HG03064 (cell line): ENCODE data around the gene ARHGEF7.

Source experiments
- ATAC-seq: cut with Tn5 transposase; IDR thresholded peaks from one replicate; pipeline ENCODE4 v1.9.1; 2021; ENCODE audit warnings: low read depth; ENCODE audit not compliant: unreplicated experiment

Gene ARHGEF7

DNA sequence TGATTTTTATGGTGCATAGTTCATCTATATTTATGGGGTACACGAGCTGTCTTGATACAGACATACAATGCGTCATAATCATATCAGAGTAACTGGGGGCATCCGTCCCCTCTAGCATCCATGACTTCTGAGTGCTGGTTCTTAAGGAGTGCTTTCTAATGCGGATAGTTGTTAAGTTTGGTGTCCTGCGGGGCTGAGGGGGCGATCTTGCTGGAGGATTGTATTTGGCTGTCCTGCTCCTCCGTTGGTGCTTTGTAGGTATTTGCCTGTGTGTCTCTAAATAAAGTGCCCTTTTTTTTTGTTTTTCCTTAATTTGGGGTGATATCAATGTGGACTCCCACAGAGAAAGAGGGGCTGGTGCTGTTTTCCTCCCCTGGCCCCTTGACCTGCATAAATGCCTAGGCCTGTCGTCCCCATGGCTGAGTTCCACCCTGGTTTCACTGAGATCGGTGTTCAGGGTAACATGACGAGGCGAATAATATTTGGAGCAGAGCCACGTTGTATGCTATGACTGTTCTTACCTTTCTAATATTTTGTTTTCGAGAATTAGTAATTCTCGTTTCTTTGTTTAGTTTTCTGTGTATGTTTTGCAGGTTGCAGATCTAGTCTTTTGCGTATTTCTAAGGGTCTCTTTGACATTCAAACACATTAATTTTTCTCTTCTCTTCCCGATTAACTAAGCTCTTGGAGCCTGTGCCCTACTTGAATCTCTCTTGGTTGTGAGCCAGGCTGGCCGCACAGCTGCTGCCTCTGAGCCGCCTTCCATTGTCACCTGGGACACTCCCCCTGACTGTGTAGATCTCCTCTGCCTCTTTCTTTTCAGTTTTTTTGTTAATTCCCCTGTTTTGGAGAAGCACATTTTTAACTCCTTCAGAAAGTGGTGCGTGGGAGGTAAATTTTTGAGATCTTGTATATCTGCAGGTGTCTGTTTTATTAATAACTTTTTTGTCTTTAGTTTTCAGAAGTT, 100.3 kb downstream of the ARHGEF7 start:
- ATAC-seq, result no peak

DNA sequence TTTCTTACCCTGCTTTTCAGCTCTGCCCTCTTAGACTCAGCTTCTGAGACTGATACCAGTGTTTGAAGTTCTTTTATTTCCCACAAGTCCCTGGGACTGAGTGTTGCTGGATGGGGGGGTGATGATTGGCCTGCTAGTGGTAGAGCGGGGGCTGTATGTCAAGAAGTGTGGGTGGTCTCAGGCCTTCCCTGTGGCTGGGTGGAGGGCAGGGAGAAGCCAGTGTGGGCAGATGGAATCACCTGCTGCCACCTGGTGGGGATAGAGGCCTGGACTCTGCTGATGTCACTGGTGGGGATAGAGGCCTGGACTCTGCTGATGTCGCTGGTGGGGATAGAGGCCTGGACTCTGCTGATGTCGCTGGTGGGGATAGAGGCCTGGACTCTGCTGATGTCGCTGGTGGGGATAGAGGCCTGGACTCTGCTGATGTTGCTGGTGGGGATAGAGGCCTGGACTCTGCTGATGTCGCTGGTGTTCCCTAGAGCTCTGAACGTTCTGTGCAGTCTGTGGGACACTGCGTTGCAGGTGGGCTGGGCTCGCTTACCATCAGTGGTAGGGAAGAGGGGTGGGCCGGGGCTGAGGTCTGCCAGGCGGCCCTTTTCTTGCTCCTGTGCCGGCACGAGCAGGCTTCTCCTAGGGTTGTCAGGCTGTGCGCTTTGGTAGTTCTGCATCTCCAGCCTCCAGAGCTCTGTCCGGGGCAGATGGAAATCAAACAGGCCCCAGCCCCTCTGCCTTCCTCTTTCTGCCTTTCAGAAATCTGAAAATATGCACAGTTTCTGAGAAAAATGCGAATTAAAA, 101.3 kb downstream of the ARHGEF7 start:
- ATAC-seq, result no peak

DNA sequence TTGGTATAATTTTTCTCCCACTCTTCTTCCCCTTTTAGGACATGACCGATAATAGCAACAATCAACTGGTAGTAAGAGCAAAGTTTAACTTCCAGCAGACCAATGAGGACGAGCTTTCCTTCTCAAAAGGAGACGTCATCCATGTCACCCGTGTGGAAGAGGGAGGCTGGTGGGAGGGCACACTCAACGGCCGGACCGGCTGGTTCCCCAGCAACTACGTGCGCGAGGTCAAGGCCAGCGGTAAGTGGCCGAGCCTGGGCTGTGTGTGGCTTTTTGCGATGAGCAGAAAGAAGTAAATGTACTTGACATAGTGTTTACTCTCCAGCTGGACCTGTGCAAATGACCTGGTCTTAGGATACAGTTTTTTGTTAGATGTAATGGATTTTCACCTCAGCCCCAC, 102.5 kb downstream of the ARHGEF7 start:
- no peak for ATAC-seq

DNA sequence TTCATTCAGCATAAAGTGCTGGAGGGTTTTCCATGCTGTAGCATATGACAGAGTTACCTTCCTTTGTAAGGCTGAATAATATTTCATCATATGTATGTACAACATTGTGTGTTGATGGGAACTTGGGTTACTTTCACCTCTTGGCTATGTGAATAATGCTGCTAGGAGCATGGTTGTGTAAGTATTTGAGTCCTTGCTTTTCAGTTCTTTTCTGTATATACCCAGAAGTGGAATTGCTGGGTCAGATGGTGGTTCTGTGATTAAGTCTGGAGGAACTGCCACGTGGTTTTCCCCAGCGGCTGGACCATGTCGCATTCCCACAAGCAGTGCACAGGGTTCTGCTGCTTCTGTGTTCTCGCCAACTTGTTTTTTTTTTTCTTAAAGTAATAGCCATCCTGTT, 104.2 kb downstream of the ARHGEF7 start:
- ATAC-seq, result no peak

DNA sequence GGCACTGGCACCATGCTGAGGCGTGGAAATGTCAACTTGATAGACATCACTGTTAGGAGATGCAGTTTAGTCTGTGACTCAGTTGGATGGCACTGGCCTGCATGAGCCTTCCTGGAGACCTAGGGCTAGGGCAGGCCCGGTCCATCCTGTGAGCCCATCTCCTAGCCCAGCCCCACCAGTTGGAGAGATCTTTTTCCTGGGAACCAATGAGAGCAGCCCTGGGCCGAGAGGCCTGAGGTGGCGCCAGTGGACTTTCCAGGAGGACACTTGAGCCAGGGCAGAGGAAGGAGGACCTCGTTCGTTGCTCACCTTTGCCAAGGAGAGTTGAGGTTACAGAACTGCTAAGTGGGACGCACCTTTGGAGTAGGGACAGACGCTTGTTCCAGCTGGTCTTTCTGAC, 104.8 kb downstream of the ARHGEF7 start:
- ATAC-seq, result no peak

DNA sequence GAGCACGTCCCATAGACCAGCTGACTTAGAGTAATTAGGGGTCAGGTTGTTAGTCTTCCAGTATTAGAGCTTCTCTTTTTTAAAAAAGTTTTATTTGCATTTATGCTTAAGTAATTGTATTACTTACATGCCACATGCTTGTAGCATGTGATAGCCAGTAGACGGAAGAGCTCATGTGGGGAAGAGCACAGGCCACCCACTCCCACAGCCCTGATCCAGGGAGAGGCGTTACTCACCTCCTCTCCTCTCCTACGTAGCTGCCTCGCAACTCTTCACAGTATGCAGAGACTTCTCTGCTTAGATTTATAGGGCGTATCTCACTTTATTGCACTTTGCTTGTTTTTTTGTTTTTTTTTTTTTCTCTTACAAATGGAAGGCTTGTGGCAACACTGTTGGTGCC, 110.1 kb downstream of the ARHGEF7 start:
- ATAC-seq, result no peak

DNA sequence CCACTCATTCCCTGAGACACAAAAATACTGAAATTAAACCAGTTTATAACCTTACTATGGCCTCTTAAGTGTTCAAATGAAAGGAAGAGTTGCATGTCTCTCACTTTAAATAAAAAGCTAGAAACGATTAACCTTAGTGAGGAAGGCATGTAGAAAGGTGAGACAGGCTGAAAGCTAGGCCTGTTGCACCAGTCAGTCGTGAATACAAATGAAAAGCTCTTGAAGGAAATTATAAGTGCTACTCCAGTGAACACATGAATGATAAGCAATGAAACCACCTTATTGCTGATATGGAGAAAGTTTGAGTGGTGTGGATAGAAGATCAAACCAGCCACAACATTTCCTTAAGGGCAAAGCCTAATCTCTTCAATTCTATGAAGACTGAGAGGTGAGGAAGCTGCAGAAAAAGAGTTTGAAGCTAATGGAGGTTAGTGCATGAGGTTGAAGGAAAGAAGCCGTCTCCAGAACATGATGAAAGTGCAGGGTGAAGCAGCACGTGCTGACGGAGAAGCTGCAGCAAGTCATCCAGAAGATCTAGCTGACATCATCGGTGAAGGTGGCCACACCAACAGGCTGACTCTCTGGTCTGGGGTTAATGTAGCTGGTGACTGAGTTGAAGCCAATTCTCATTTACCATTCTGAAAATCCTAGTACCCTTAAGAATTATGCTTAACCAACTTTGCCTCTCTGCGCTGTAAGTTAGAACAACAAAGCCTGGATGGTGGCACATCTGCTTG, 110.9 kb downstream of the ARHGEF7 start:
- ATAC-seq, result no peak

DNA sequence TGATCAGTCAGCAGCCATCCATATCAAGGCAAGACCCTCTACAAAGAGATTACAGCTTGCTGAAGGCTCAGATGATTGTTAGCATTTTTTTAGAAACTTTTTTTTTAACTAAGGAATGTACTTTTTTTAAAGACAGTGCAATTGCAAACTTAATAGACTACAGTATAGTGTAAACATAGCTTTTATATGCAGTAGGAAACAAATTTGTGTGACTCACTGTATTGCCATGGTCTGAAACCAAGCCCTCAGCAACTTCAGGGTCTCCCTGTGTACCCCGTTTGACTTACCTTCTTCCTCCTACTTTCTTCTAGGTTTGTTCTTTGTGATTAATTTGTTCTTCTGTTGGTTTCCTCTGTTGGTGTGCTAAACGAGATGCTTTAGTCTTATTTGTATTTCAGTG, 112.3 kb downstream of the ARHGEF7 start:
- no peak for ATAC-seq

DNA sequence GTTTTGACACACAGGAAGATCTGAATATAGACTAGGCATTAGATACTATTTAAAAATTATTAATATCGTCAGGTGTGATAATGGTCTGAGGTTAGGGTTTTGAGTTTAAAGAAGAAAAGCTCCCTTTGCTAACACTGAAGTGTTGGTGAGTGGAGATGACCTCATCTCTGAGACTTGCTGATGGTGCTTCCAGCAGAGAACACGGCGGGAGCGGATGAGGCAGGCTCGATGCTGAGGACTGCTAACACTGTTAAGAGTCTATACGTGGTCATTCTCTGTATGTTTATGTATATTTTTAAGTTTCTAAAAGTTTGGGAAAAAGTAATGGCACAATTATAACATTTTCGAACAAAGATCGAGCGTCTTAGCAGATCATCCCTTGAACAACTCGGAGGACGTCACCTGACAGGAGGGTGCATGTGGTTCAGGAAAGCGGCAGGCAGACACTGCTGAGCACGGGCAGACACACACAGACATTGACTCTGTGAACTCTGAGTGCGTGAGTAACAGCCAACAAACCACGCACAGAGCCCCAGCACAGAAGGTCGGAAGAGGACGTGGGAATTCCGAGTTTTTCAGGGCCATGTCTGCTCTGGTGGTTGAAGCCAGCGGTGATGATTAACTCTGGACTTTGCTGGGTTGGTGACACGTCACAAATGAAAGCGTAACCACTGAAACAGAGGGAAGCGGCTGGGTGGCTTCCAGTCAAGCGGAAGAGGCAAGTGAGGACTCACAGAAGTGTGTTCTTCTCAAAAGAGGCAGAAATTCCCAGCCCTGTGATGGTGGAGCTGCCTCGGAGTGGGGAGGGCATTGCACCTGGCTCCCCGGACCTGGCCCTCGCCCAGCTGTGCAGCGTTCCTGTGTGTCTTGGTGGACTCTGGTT, 113.4 kb downstream of the ARHGEF7 start:
- ATAC-seq, result no peak

DNA sequence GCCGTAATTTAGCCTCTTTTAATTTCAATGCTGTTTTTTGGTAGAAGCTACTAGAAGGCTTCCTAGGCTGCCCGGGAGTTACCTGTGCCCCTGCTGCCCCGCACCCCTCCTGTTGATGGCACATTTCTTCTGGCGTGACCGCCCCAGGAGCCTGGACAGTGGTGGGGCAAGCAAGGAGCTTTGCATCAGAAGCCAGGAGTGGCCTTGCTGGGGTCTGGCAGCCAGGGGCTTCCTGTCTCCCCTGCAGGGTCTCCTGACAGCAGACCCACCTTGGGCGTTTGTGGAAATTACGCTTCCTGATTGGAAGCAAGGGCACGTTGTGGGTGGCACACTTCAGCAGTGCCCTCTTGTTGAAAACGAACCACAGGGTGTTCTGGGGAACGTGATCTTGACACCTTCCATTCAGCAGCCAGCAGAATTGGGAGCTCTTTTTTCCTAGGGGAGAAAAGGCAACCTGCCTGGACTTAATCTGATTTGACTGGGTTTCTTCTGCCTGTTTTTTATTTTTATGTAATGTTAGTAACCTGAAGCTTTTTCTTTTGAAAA, 115.3 kb downstream of the ARHGEF7 start:
- no peak for ATAC-seq

DNA sequence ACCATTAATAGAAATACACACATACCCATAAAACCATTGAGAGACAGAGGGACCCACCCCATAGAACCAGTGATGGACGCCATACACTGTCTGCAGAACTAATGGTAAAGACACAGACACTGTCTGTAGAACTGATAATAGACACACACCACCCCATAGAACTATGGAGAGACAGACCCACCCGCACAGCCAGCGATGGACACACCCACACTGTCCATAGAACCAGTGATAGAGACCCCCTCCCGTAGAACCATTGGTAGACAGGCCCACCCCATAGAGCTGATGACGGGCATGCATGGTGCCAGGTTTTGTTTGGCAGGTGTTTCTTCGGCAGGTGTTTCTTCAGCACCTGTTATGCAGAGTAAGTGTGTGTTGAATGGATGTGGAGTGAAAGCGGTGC, 117.1 kb downstream of the ARHGEF7 start:
- ATAC-seq, result no peak

DNA sequence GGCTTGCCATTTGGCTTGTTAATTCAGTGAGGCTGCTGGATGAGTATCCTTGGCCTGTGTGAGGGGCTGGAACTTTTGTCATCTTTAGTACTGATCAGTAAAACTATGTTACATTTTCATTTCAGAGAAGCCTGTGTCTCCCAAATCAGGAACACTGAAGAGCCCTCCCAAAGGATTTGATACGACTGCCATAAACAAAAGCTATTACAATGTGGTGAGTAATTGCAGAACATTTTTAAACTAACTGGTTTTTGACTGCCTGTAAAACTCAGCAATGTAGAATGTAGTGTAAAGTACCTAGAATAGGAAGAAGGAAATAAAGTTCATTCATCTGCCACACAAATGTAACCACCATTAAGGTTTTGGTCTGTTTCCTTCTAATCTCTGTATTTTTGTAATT, 118.0 kb downstream of the ARHGEF7 start:
- no peak for ATAC-seq

DNA sequence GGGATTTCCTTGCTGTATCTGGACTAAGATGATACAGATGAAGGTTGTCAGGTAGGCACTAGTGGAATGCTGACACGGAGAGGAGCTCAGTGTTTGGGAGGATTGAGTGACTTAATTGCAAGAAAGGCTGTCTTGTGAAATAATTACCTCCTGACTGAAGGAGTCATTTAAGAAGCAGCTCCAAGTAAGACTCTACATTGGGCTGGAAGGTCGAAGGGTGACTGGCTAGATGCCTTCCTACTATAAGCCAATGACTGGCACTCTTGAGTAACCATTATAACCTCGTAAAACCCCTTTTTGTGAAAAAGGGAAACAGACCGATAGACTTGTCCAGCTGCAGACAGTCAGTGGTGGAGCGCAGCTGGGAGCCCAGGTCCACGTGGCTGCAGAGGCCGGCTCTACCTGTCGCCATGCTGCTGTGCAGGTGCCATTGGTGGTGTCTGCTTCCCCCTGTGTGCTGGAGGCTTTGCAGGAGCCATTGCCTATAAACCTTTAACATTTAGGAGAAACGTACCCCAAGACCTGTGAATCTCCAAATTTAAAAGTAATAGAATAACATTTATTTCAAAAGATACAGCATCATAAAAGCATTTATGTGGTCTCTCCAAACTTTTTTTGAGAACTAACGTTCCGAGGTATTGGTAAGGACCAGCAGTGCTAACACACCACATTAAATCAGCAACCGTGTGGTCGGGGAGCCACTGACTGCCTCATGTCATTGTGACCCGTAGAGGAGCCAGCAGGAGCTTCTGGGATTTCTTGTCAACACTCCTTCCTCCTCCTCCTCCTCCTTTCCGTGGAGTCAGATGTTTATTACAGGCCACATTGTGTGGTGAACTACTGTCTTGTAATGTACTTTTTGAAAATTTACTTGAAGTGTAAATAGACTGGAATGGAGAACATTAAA, 124.9 kb downstream of the ARHGEF7 start:
- no peak for ATAC-seq

DNA sequence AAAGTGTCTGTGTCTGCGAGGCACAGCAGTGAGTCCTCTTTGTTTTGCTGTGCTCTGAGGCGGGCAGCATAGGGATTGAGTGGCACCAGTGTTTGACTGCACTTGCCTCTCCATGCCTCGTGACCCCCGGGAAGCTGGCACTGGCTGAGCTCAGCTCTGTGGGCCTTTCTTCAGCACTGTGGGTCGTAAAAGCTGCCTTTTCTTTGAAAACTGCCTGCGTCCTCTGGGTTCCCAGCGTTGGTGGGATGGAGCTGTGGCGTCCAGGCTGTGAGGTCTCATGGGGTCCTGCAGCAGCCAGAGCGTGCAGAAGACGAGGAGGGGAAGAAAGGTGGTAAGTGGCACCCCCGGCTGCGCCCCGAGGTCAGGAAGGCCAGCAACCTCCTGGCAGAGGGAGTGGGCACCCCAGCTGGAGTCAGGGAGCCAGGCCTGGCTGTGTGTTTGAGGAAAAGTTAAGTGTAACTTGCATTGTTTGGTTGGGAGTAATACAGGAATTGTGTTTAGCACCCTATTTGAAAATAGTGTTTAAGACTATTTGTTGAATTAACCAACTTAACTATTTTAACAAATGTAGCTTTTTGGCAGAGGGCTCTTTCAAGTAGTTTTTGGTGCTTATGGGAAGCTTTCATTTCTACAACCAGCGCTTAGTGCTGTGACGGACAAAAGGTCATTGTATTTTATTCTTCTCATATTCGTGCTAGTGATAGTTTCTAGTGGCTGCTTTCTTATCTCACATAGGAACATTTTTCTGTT, 126.1 kb downstream of the ARHGEF7 start:
- ATAC-seq, result no peak

DNA sequence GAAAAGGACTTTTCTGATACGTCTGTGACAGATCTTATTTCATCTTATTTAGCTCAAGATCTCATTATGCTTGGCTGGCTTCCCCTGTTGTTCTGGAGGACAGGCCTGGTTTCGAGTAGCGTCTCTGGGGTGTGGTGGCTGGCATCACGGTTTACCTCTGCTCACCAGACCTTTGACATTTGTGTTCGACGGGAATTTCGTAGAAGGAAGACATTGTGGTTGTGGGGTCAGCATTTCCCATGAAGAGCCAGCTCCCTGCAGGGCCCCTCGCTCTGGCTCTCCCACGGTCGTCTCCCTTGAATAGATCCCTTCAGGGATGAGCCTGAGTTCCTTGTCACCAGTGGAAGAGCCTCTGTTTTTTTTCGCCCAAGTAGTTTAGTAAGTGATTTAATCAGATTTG, 126.8 kb downstream of the ARHGEF7 start:
- no peak for ATAC-seq

DNA sequence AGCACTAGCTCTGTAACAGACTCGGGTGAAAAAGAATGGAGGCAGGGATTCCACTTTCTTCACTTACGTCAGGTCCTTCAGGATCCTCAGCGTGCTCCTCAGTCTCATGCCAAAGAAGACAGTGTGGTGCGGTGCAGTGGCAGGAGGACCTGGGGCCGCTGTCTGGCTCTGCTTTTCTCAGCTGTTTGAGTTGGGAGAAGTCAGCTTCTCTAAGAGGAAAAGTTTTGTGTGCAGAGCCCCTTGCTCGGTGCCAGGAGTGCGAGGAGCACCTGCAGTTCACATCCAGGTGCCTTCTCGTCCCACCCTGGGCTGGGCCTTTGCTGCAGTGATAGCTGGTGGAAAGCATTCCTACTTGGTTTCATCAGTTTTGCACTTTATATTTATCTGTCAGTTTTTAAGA, 127.5 kb downstream of the ARHGEF7 start:
- ATAC-seq, result no peak

DNA sequence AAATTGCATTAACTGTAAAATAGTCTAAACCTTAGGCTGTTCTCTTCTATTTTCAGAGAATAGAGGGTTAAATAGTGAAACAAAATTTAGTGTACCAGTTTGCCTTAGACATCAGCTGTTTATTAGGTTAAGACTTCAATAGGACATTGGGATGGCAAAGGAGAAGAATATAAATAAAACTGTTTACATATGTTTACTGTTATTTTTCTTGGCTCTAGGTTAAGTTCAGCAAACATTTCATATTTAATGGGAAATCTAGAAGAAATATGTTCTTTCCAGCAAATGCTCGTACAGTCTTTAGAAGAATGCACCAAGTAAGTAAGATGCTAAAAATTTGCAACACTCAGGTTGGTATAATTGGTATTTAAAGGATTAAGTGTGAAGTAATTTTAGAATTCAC, 128.9 kb downstream of the ARHGEF7 start:
- no peak for ATAC-seq
